GM19452 (cell line): ENCODE results near the gene KCNH3.

Source experiments
- ATAC-seq: cut with Tn5 transposase; IDR thresholded peaks from one replicate; pipeline ENCODE4 v1.9.1; 2021; ENCODE audit not compliant: unreplicated experiment

KCNH3 gene

GRCh38 chr12:49543221-49543913 is 4.5 kb downstream of the KCNH3 start:
- no peak for ATAC-seq

- ATAC-seq: no peak
These were observed 5.3 kb downstream of the KCNH3 start for GRCh38 chr12:49543914-49544815.

- ATAC-seq: no peak
These were observed 7.0 kb downstream of the KCNH3 start for GRCh38 chr12:49545815-49546214.

- ATAC-seq: no peak
These were observed 7.7 kb downstream of the KCNH3 start for GRCh38 chr12:49546481-49546880.

DNA sequence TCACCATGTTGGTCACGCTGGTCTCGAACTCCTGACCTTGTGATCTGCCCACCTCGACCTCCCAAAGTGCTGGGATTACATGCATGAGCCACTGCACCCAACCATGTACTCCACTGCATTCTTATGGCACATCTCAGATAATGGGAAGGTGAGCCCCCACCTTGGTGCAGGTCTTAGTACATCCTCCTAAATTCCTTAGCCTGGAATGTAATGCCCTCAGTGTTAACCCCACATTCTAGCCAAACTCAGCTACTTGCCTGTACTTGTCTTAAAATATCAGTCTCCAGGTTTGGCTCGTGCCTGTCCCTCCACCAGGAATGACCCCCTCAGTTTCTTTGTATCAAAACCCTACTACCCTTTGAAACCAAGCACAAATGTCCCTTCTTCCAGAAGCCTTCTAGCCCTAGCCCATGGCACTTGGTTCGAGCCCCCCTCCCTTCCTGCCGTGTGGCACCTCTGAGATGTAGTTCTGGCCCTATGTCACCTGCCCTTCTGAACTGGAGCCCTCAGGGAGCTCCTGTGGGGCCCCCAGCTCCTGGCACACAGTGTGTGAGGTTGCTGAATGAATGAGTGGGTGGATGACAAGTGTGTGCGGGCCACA is 8.4 kb downstream of the KCNH3 start:
- no peak for ATAC-seq

DNA sequence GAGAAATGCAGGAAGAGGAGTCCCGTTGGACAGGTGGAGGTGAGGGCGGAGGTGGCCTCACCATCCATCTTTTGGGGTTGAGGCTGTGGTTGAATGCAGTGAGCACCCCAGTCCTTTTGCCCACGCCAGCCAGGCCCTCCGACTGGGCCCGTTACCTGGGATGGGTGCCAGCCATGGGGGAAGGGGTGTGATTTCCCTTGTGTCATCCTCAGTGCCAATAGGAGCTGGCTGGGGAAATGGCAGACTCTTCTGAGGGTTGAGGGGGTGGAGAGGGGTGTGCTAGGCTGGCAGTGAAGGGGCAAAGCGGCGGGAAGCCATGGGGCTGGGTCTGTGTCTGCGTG is 9.6 kb downstream of the KCNH3 start:
- ATAC-seq: no peak

DNA sequence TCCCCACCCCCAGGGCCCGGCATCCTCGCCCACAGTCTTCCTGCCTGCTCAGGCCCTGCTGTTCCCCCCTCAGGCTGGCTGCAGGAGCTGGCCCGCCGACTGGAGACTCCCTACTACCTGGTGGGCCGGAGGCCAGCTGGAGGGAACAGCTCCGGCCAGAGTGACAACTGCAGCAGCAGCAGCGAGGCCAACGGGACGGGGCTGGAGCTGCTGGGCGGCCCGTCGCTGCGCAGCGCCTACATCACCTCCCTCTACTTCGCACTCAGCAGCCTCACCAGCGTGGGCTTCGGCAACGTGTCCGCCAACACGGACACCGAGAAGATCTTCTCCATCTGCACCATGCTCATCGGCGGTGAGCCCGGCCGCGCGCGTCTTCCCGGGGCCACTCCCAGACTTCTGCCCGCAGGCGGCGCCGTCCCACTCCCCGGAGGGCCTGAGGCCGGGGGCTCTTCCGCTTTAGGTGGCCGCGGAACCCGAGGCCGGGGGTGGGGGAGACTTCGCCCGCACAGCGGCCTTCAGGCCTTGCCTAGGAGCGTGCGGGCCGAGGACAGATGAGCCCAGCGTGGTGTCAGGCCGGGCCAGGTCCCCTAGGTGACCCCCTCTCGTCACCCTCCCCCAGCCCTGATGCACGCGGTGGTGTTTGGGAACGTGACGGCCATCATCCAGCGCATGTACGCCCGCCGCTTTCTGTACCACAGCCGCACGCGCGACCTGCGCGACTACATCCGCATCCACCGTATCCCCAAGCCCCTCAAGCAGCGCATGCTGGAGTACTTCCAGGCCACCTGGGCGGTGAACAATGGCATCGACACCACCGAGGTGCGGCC is 10.2 kb downstream of the KCNH3 start:
- ATAC-seq: no peak

DNA sequence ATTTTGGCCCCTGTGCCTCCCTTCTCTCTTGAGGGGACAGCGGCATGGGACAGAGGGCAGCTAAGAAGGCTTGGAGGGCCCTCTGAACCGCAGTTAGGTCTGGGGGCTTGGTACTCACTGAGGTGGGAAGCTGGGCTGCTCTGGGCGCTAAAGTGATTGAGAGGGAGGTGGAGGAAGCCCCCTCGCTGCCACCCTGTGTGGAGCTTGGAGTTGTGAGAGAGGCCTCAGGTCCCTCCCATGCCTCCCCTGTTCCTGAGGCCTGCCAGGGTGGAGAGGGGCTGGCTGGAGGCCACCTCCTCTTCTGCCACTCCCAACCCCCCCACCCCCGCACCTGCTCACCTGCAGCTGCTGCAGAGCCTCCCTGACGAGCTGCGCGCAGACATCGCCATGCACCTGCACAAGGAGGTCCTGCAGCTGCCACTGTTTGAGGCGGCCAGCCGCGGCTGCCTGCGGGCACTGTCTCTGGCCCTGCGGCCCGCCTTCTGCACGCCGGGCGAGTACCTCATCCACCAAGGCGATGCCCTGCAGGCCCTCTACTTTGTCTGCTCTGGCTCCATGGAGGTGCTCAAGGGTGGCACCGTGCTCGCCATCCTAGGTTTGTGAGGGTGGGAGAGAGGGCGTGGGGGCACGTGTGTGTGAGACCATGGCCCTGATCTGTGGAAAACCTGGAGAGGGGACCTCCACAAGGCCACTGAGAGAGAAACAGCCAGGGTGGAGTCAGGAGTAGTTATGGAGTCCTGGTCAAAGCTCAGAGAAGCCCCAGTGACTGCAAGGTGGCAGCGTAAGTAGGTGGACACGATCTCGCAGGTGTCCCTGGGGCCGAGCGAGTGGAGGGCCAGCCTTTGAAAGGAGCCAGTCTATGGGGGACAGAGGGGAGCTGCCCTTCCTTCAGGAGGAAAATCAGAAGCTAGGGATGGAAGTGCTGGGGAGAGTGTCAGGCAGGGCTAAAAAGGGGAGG is 11.2 kb downstream of the KCNH3 start:
- ATAC-seq: no peak

- ATAC-seq: no peak
These were observed 11.9 kb downstream of the KCNH3 start for GRCh38 chr12:49550693-49551252.

GRCh38 chr12:49552014-49552413 is 13.2 kb downstream of the KCNH3 start:
- no peak for ATAC-seq

DNA sequence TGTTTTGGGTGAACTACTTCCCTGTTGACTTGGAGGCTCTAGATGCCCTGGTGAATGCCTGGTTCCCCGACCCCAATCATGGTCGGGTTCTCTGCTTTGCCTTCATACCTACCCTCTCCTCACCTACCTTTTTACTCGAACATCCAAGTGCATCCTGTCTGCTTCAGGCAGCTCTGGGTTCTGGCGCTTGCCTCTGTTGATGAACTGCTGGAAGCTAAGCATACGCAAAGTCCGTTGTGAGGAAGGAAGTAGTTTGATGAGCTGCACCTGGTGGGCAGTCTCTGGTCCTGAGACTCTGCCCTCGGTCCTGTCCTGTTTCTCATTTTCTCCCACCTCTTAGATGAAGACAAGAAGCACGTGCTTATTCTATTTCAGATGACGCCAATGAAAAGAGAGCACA is 13.6 kb downstream of the KCNH3 start:
- no peak for ATAC-seq

GRCh38 chr12:49552899-49553298 is 14.1 kb downstream of the KCNH3 start:
- ATAC-seq: no peak

DNA sequence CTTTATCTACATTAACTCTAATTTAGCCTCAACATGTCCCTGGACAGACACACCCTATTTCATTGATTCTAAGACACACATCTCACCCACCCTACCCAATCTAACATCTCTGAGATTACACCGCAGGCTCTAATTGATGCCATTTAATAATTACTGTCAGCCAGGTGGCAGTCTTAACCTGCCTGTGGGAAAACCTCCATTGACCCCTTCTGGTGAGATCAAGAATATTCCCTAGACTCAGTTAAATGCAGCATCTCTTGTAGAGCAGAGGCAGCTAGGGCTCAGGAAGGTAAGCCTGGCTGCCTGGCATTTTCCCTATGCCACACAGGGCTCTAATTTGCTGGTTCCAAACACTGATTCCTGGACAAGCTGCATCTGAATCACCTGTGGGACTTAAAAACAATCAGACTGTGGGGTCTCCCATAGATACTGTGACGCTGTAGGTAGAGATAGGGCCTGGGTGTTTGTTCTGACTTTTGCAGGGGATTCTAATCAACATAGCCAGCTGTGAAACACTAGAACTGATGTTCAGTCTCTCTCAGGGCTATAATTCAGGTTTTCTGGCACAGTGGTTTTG is 14.8 kb downstream of the KCNH3 start:
- ATAC-seq: no peak

- no peak for ATAC-seq
These were observed 15.4 kb downstream of the KCNH3 start for GRCh38 chr12:49554266-49554665.

DNA sequence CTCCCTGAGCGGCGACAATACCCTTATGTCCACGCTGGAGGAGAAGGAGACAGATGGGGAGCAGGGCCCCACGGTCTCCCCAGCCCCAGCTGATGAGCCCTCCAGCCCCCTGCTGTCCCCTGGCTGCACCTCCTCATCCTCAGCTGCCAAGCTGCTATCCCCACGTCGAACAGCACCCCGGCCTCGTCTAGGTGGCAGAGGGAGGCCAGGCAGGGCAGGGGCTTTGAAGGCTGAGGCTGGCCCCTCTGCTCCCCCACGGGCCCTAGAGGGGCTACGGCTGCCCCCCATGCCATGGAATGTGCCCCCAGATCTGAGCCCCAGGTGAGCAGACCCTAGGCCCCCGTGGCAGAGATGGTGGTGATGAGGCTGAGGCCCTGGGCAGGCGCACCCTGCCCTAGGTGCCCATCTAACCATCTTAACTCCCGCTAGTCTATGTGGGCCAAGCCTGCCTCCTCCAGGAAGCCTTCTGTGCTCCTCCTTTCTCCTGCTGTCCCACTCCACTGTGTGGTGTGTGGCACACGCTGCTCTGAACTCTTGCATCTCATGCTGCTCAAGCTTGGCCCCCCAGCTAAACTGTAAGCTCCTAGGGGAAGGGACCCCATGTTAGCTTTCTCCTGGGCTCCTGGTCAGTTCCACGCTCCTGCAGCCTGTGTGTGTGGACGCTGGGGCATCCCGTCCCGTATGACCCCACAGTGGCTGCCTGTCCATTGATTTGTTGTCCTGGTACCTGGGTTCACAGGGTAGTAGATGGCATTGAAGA is 17.0 kb downstream of the KCNH3 start:
- no peak for ATAC-seq

DNA sequence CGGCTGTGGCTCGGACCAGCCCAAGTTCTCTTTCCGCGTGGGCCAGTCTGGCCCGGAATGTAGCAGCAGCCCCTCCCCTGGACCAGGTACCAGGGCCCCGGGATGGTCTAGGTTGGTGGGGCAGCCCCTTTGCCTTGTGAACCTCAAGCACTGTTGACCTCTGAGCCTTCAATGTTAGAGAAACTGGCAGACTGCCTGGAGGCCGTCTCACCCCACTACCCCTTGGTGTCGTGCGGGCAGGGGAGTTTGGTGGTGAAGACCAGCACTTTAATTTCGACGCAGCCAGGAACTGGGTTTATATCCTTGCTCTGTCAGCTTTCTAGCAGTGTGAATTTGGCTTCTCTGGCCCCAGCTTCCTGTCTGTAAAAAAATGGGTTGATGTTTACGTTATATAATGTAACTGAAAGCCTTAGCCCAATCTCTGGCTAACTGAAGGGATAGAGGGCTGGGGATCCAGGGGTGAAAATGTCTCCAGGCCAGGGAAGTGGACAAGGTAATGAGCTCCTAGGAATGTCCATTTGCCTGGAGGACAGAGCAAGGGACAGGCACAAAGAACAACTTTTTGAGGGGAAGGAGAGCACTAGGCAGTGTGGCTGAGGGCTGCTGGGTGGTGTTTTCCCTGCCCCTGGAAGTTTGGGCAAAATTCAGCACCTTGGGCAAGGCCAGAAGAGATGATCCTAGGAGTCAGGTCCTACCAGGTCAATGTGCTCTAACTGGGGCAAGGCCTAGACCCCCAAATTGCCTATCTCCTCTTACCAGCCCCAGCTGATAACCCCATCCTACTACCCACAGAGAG is 17.8 kb downstream of the KCNH3 start:
- ATAC-seq: no peak

GRCh38 chr12:49557187-49557916 is 18.5 kb downstream of the KCNH3 start:
- ATAC-seq: no peak
